Left lung (tissue), 10 donors: ENCODE data around the gene PDZD8. TPM values are rescaled to one million over a fixed set of nuclear protein-coding genes. Genes with fewer than 3 reads are reported as not detected.

Experiments
- ATAC-seq: fragments of 200-7000 bp; cut with Tn5 transposase; one replicate; pipeline ENCODE4 v1.9.1; 2020; ENCODE audit warnings: moderate library complexity
- DNase-seq, 4 donors: peaks; one replicate each; pipeline ENCODE4 v3.0.0-alpha.2; 2013 to 2020
- H3K27ac ChIP-seq, 2 donors: fragments of 200-600 bp; sonication (generic) in 1 of 2; one replicate each; pipeline versions ENCODE4 v1.5.0 to v1.8.0; 2020 to 2021
- H3K27me3 ChIP-seq, 2 donors: fragments of 200-600 bp; sonication (generic) in 1 of 2; one replicate each; pipeline versions ENCODE4 v1.5.0 to v1.8.0; 2020 to 2021
- H3K36me3 ChIP-seq, 2 donors: fragments of 200-600 bp; sonication (generic) in 1 of 2; one replicate each; pipeline versions ENCODE4 v1.5.0 to v1.8.0; 2020 to 2021
- H3K4me1 ChIP-seq, 2 donors: fragments of 200-600 bp; one replicate each; pipeline ENCODE4 v1.8.0; 2021
- H3K4me3 ChIP-seq, 2 donors: fragments of 200-600 bp; sonication (generic) in 1 of 2; one replicate each; pipeline versions ENCODE4 v1.5.0 to v1.8.0; 2020 to 2021; ENCODE audit warnings: mild to moderate bottlenecking in 1 of 2
- H3K9me3 ChIP-seq, 2 donors: fragments of 200-600 bp; sonication (generic) in 1 of 2; one replicate each; pipeline versions ENCODE4 v1.5.0 to v1.8.0; 2020 to 2021
- CTCF ChIP-seq, 2 donors: fragments of 200-600 bp; sonication (generic) in 1 of 2; IDR thresholded peaks; one replicate each; pipeline versions ENCODE4 v1.5.0 to v1.8.0; 2021; ENCODE audit warnings: antibody characterized with exemption in 2 of 2
- intact Hi-C, 2 donors: fragments of 100-400 bp; cut with DNase I; formaldehyde crosslinking; loops; one replicate each; pipeline versions ENCODE4 v1.11.2 to v1.14.2; 2022
- polyA plus RNA-seq, 6 donors: library from polyadenylated mRNA; unstranded; fragments of 120-200 nt; gene quantifications; one replicate each; pipeline ENCODE4 v1.2.1, GENCODE V29; 2013; ENCODE audit not compliant: insufficient read length in 6 of 6
- total RNA-seq, 2 donors: library from RNA; stranded (reverse); fragmentation: NEBNext Ultra II Directional; extraction: Animal tissue kit (Norgen Biotek cat#: 25700); gene quantifications; one replicate each; pipeline ENCODE4 v1.2.1, GENCODE V29; 2021
- donor health status: DM: no; HTN: yes; CAD: no.
- donor health status: DM: no; HTN: no; CAD: no.

Gene PDZD8
- total and polyA plus RNA-seq, 8 donors, result 24.2 to 38.2 (median 29.6) TPM

GRCh38 chr10:117391436-117392205 is 16.4 kb upstream of the PDZD8 start:
- no peak overlapping the region for H3K4me3 ChIP-seq
- no peaks in the 10 kb centered on the region for H3K36me3 ChIP-seq
- ATAC-seq (peak; percentile 59), DNase-seq (peak in 1 of 4 donors; percentile 22)
- H3K4me1 ChIP-seq, result peaks cover 0 to 13% of the 10 kb centered on the region in 2 donors
- no peaks in the 10 kb centered on the region for H3K9me3 ChIP-seq
- H3K27me3 ChIP-seq, result no peaks in the 10 kb centered on the region
- peak overlapping the region in 1 of 2 donors; percentile 45 for H3K27ac ChIP-seq
- TF ChIP-seq CTCF (IDR thresholded peaks at IDR 0.05), result no peak
- intact Hi-C loops, result no loop called here

- Histone ChIP-seq H3K4me3 (no peak overlapping the region), H3K27ac (no peak overlapping the region), H3K36me3 (no peaks in the 10 kb centered on the region), H3K4me1 (peaks cover 0 to 13% of the 10 kb centered on the region in 2 donors), H3K9me3 (no peaks in the 10 kb centered on the region), H3K27me3 (no peaks in the 10 kb centered on the region)
- intact Hi-C loops, result no loop called here
- ATAC-seq, result no peak
- no peak for TF ChIP-seq CTCF (IDR thresholded peaks at IDR 0.05)
- DNase-seq, result no peak
Measured at GRCh38 chr10:117390420-117390819, 15.2 kb upstream of the PDZD8 start.

GRCh38 chr10:117386805-117387204 is 11.6 kb upstream of the PDZD8 start:
- Histone ChIP-seq H3K4me3 (no peak overlapping the region), H3K9me3 (no peaks in the 10 kb centered on the region), H3K27ac (no peak overlapping the region), H3K4me1 (peaks cover 0 to 9% of the 10 kb centered on the region in 2 donors), H3K27me3 (no peaks in the 10 kb centered on the region), H3K36me3 (no peaks in the 10 kb centered on the region)
- intact Hi-C loops, result no loop called here
- DNase-seq (no peak), ATAC-seq (no peak)
- TF ChIP-seq CTCF (IDR thresholded peaks at IDR 0.05), result no peak

GRCh38 chr10:117382861-117383260 is 7.6 kb upstream of the PDZD8 start:
- Histone ChIP-seq H3K4me1 (no peaks in the 10 kb centered on the region), H3K27me3 (peaks cover 0 to 3% of the 10 kb centered on the region in 2 donors), H3K4me3 (no peak overlapping the region), H3K36me3 (no peaks in the 10 kb centered on the region), H3K9me3 (no peaks in the 10 kb centered on the region), H3K27ac (no peak overlapping the region)
- DNase-seq (no peak), ATAC-seq (peak; percentile 68)
- no peak for TF ChIP-seq CTCF (IDR thresholded peaks at IDR 0.05)
- intact Hi-C loops, result no loop called here

- peak; percentile 11 for ATAC-seq
- intact Hi-C loops, result no loop called here
- DNase-seq, result peak in 3 of 4 donors; percentile 47 to 90 (median 52)
- Histone ChIP-seq H3K4me3 (peak overlapping the region; percentile 94 to 95), H3K36me3 (no peaks in the 10 kb centered on the region), H3K4me1 (peaks cover 22 to 46% of the 10 kb centered on the region in 2 donors), H3K9me3 (no peaks in the 10 kb centered on the region), H3K27me3 (peaks cover 0 to 3% of the 10 kb centered on the region in 2 donors), H3K27ac (peak overlapping the region; percentile 95 to 98)
- no peak for TF ChIP-seq CTCF (IDR thresholded peaks at IDR 0.05)
Measured at GRCh38 chr10:117374506-117375359, 507 bp downstream of the PDZD8 start.
